ENCODE data around the gene TDP2. TPM values are rescaled to one million over a fixed set of nuclear protein-coding genes. Genes with fewer than 3 reads are reported as not detected.
"Not testable (repeated sequence)": the region's sequence is repeated elsewhere in the genome, so short reads cannot be mapped to it uniquely, and the experiment has no call there.

TDP2 gene
- polyA plus RNA-seq, 1 donor: 22.8 TPM

GRCh38 chr6:24680582-24680981, 13.9 kb upstream of the TDP2 start:
- DNase-seq: no peak

GRCh38 chr6:24678792-24679352, 12.2 kb upstream of the TDP2 start:
- not testable (repeated sequence) for DNase-seq

GRCh38 chr6:24673625-24674024, 6.9 kb upstream of the TDP2 start:
- DNase-seq: no peak

GRCh38 chr6:24672620-24673182, 6.0 kb upstream of the TDP2 start:
- no peak for DNase-seq

- not testable (repeated sequence) for DNase-seq
Observed at GRCh38 chr6:24671077-24671476, 4.4 kb upstream of the TDP2 start.

- not testable (repeated sequence) for DNase-seq
Observed at GRCh38 chr6:24670492-24670891, 3.8 kb upstream of the TDP2 start.

- no peak for DNase-seq
Observed at GRCh38 chr6:24668997-24669361, 2.3 kb upstream of the TDP2 start.

GRCh38 chr6:24668066-24668996, 1.6 kb upstream of the TDP2 start:
- DNase-seq: not testable (repeated sequence)

GRCh38 chr6:24667378-24667803, 692 bp upstream of the TDP2 start:
- DNase-seq: peak; percentile 40

GRCh38 chr6:24666097-24666640, 530 bp downstream of the TDP2 start:
- no peak for DNase-seq

GRCh38 chr6:24664046-24664987, 2.4 kb downstream of the TDP2 start:
- no peak for DNase-seq

GRCh38 chr6:24663189-24663588, 3.5 kb downstream of the TDP2 start:
- no peak for DNase-seq

- no peak for DNase-seq
Observed at GRCh38 chr6:24662236-24662635, 4.5 kb downstream of the TDP2 start.

GRCh38 chr6:24661759-24662158, 4.9 kb downstream of the TDP2 start:
- not testable (repeated sequence) for DNase-seq

GRCh38 chr6:24660105-24660504, 6.6 kb downstream of the TDP2 start:
- no peak for DNase-seq

- DNase-seq: no peak
Observed at GRCh38 chr6:24659561-24659960, 7.1 kb downstream of the TDP2 start.

GRCh38 chr6:24658573-24659560, 7.8 kb downstream of the TDP2 start:
- DNase-seq: no peak

- DNase-seq: no peak
Observed at GRCh38 chr6:24655215-24655614, 11.5 kb downstream of the TDP2 start.

GRCh38 chr6:24650365-24650764, 16.3 kb downstream of the TDP2 start:
- no peak for DNase-seq

GRCh38 chr6:24649691-24650090, 17.0 kb downstream of the TDP2 start:
- no peak for DNase-seq

GRCh38 chr6:24648276-24648675, 18.4 kb downstream of the TDP2 start:
- no peak for DNase-seq

Measured in hindlimb muscle (tissue), 1 donor.